ENCODE measurements around the gene WIPF2.

WIPF2 gene

DNA sequence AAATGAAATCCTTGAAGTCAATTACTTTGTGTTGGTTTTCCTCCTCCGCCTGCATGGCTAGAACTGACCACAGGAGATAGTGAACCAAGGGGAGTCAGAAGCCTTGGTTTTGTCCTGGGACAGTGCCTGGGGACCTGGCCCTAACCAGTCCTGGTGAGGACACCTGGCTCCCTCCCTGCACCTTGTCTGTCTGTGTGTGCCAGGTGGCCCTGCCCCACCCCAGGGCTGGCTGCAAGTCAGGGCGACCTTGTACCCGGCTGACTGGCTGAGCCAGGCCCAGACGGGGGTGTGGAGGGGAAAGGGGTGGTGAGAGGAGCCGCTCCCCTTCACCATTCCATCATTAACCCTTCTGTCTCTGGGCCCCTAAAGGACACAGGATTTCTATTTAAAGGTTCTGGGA lies 38.4 kb upstream of the WIPF2 start:
- no peak overlapping the region for H3K4me3 ChIP-seq (ENCODE audit: control insufficient read depth, low read depth, low read length)
- TF ChIP-seq, protein P1, sequence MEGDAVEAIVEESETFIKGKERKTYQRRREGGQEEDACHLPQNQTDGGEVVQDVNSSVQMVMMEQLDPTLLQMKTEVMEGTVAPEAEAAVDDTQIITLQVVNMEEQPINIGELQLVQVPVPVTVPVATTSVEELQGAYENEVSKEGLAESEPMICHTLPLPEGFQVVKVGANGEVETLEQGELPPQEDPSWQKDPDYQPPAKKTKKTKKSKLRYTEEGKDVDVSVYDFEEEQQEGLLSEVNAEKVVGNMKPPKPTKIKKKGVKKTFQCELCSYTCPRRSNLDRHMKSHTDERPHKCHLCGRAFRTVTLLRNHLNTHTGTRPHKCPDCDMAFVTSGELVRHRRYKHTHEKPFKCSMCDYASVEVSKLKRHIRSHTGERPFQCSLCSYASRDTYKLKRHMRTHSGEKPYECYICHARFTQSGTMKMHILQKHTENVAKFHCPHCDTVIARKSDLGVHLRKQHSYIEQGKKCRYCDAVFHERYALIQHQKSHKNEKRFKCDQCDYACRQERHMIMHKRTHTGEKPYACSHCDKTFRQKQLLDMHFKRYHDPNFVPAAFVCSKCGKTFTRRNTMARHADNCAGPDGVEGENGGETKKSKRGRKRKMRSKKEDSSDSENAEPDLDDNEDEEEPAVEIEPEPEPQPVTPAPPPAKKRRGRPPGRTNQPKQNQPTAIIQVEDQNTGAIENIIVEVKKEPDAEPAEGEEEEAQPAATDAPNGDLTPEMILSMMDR (IDR thresholded peaks at IDR 0.05; ENCODE audit: control insufficient read depth, insufficient read depth, low read depth, low read length, missing control alignments) = no peak
- DNase-seq (ENCODE audit: low read depth) = no peak

DNA sequence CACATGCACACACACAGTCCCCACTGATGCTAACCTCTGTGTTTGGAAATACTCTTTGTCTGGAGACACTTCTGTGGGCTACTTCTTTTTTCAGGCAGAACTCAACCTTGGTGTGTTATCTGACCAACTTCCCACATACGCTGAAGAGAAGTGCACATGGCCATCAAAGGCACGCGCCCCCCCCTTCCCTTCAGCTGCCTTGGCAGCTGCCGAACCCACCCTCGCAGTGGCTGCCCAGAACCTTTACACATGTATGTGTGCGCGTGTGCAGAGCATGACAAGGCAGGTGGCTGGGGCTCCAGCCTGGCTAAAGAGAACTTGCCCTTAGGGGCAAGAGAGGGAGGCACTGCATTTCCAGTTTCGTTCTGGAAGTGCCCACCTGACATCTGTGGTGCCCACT lies 37.9 kb upstream of the WIPF2 start:
- no peak for DNase-seq (ENCODE audit: low read depth)
- H3K4me3 ChIP-seq (ENCODE audit: control insufficient read depth, low read depth, low read length) = no peak overlapping the region
- TF ChIP-seq, protein P1 (IDR thresholded peaks at IDR 0.05; ENCODE audit: control insufficient read depth, insufficient read depth, low read depth, low read length, missing control alignments) = no peak

DNA sequence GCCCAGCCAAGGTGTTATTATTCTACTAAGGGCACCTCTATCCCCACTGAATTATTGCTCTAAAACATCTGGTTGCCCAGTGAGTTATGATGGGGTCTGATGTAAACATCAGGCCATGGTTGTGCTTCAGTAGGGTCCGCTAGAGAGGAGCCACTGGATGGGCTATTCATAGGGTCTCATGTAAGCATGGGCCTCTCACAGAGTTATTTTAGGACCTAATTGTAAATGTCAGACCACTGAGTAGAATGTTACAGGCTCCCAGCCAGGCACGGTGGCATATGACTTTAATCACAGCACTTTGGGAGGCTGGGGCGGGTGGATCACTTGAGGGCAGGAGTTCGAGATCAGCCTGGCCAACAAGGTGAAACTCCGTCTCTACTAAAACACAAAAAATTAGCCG lies 36.5 kb upstream of the WIPF2 start:
- TF ChIP-seq, protein P1 (IDR thresholded peaks at IDR 0.05; ENCODE audit: control insufficient read depth, insufficient read depth, low read depth, low read length, missing control alignments) = no peak
- no peak for DNase-seq (ENCODE audit: low read depth)
- H3K4me3 ChIP-seq (ENCODE audit: control insufficient read depth, low read depth, low read length) = no peak overlapping the region

DNA sequence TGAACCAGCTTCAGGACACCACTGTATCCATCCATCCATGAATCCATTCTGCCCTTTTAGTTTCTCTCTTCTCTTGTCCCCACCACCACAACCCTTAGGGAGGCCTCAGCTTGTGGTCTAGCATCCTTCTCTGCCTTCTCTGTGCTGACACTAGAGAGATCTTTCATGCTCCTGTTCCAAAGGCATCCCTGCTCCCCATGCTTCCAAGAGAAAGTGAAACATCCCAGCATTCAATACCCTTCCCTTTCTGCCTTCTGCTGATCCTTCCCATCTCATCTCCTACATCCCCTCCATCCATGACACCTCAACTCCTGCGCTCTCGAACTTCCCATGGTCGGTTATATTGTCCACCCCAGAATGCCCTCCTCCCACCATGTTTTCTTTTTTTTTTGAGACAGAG lies 31.9 kb upstream of the WIPF2 start:
- TF ChIP-seq, protein P1 (IDR thresholded peaks at IDR 0.05; ENCODE audit: control insufficient read depth, insufficient read depth, low read depth, low read length, missing control alignments) = no peak
- no peak overlapping the region for H3K4me3 ChIP-seq (ENCODE audit: control insufficient read depth, low read depth, low read length)
- DNase-seq (ENCODE audit: low read depth) = no peak

DNA sequence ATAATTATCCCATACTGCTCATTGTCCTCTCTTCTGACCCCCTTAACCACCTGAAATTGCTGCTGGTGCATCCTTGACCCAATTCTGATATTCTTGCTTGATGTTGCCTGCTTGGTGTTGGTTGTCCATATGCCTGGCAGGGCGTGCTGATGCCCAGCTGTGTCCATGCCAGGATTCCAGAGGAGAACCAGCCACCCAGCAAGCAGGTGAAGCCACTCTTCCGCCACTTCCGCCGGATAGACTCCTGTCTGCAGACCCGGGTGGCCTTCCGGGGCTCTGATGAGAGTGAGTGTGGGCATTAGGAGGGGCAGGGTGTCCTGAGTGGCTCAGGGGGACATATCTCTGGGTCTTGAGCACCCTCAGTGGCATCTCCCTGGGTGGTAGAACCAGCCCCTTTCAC lies 30.4 kb upstream of the WIPF2 start:
- no peak overlapping the region for H3K4me3 ChIP-seq (ENCODE audit: control insufficient read depth, low read depth, low read length)
- TF ChIP-seq, protein P1 (IDR thresholded peaks at IDR 0.05; ENCODE audit: control insufficient read depth, insufficient read depth, low read depth, low read length, missing control alignments) = no peak
- no peak for DNase-seq (ENCODE audit: low read depth)

DNA sequence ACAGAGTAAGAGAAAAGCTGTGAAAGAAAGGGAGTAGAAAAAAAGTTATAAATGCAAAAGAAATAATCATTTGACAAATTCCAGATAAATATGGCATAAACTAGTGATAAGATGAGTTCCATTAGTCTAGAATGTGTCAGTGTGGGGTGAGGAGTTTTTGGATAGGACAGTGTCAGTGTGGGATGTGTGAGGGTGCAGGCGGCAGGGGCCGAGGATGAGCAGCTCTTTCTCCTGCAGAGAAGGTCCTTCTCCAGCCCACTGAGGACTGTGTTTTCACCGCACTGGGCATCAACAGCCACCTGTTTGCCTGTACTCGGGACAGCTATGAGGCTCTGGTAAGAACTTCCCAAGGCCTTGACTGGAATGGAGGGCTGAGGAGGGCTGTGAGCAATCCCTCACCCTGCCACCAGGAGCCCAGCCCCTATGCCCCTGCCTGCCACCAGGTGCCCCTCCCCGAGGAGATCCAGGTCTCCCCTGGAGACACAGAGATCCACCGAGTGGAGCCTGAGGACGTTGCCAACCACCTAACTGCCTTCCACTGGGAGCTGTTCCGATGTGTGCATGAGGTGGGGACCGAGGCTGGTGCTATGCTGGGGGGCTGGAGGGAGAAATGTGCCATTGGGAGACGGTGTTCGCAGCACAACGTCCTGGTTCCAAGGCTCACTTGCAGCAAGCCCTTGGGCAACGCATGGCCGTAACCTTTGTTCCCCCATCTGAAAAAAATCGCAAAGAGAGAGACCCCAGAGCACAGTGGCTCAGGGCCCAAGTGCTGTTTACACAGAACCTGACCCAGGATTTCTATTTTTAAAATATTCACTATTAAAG lies 28.7 kb upstream of the WIPF2 start:
- H3K4me3 ChIP-seq (ENCODE audit: control insufficient read depth, low read depth, low read length) = no peak overlapping the region
- DNase-seq (ENCODE audit: low read depth) = no peak
- TF ChIP-seq, protein P1 (IDR thresholded peaks at IDR 0.05; ENCODE audit: control insufficient read depth, insufficient read depth, low read depth, low read length, missing control alignments) = peak; percentile 35
